GM19043 (cell line): ENCODE results near the gene ZNF655.
A peak's percentile ranks its signal among the peaks of the same experiment; 100 is the strongest.
"Not testable (repeated sequence)": the region's sequence is repeated elsewhere in the genome, so short reads cannot be mapped to it uniquely, and the experiment has no call there.

ENCODE experiments used
- ATAC-seq: cut with Tn5 transposase; IDR thresholded peaks from one replicate; pipeline ENCODE4 v1.9.1; 2021; ENCODE audit warnings: low read depth; ENCODE audit not compliant: unreplicated experiment

The ZNF655 gene, protein sequence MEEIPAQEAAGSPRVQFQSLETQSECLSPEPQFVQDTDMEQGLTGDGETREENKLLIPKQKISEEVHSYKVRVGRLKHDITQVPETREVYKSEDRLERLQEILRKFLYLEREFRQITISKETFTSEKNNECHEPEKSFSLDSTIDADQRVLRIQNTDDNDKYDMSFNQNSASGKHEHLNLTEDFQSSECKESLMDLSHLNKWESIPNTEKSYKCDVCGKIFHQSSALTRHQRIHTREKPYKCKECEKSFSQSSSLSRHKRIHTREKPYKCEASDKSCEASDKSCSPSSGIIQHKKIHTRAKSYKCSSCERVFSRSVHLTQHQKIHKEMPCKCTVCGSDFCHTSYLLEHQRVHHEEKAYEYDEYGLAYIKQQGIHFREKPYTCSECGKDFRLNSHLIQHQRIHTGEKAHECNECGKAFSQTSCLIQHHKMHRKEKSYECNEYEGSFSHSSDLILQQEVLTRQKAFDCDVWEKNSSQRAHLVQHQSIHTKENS

GRCh38 chr7:99558306-99559174, at the start of gene ZNF655:
TSS of gene ZNF655 (plus strand) at chr7:99558642. CDS start at chr7:99560560, 1,918 bp downstream.
- ATAC-seq = peak; percentile 77

DNA sequence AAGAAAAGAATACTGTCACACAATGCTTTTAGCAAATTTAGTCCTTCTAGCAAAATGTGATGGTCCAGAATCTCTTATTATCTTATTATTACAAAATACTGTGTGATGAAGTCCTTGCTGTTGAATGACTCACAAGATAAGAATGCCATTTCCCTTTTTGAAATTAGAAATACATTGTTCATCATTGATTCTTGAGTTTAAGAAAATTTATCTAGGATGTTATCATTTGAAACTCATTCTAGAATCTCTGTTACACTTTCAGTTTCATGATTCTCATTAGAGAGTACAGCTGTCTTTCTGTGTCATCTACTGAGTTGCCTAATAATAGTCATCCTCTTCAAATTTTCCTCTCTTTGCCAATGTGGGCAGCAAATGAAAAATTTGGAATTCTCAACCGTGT, 44.4 kb upstream of the ZNF655 start:
- no peak for ATAC-seq

DNA sequence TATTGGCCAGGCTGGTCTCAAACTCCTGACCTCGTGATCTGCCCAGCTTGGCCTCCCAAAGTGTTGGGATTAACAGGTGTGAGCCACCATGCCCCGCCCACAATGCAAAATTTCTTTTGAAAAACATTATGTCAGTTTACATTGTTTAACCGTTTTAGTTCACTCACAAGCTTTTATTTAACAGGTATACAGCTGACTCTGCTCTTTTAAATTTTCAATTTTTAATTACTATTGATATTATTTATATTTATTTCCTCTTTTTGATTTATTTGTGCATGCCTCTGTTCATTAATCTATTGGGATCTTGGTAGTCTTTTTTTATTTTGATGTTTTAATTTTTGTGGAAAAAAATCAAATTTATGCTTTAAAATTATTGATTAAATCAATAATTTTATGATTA, 37.0 kb upstream of the ZNF655 start:
- no peak for ATAC-seq

DNA sequence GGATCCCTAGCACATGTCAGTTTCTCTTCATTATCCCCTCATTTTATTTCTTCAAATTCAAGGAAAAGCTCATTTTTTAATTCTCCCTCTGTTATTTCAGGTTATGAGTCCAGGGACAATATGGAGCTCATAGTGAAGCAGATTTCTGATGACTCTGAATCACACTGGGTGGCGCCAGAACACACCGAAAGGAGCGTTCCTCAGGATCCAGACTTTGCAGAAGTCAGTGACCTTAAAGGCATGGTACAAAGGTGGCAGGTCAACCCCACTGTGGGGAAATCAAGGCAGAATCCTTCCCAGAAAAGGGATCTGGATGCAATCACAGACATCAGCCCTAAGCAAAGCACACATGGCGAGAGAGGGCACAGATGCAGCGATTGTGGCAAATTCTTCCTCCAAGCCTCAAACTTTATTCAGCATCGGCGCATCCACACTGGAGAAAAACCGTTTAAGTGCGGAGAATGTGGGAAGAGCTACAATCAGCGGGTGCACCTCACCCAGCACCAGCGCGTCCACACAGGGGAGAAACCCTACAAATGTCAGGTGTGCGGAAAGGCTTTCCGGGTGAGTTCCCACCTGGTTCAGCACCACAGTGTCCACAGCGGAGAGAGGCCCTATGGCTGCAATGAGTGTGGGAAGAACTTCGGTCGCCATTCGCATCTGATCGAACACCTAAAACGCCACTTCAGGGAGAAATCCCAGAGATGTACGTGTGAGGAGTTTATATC, 32.6 kb upstream of the ZNF655 start:
- ATAC-seq = no peak

DNA sequence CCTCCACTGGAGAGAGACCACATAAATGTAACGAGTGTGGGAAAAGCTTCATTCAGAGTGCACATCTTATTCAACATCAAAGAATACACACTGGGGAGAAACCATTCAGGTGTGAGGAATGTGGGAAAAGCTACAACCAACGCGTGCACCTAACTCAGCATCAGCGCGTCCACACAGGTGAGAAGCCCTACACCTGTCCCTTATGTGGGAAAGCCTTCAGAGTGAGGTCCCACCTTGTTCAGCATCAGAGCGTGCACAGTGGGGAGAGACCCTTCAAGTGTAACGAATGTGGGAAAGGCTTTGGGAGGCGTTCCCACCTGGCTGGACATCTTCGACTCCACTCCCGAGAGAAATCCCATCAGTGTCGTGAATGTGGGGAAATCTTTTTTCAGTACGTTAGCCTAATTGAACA, 27.1 kb upstream of the ZNF655 start:
- ATAC-seq = no peak

DNA sequence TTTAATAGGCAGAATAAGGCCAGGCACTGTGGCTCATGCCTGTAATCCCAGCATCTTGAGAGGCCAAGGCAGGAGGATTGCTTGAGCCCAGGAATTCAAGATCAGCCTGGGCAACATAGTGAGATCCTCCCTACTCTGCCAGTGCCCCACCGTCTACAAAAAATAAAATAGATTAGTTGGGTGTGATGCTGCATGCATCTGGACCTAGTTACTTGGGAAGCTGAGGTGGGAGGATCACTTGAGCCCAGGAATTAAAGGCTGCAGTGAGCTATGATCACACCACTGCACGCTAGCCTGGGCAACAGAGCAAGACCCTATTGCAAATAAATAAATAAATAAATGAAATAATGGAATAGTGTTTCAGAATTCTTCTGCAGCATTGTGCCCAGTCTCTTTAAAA, 22.8 kb upstream of the ZNF655 start:
- no peak for ATAC-seq

- ATAC-seq = no peak
These were observed 19.1 kb upstream of the ZNF655 start for GRCh38 chr7:99539213-99539811.

GRCh38 chr7:99540542-99540941, 17.9 kb upstream of the ZNF655 start:
- no peak for ATAC-seq

DNA sequence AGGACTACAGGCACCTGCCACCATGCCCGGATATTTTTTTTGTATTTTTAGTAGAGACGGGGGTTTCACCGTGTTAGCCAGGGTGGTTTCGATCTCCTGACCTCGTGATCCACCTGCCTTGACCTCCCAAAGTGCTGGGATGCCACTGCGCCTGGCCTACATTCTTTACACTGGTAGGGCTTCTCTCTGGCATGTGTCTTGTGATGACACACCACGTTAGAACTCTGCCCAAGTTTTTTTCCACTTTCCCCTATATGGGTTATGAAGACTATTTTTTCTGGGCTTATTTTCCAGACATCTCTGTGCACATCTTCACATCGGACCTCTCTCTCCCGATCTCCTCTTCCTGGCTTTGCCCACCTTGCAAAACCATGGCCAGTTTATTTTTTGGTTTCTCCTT, 17.2 kb upstream of the ZNF655 start:
- ATAC-seq = no peak

DNA sequence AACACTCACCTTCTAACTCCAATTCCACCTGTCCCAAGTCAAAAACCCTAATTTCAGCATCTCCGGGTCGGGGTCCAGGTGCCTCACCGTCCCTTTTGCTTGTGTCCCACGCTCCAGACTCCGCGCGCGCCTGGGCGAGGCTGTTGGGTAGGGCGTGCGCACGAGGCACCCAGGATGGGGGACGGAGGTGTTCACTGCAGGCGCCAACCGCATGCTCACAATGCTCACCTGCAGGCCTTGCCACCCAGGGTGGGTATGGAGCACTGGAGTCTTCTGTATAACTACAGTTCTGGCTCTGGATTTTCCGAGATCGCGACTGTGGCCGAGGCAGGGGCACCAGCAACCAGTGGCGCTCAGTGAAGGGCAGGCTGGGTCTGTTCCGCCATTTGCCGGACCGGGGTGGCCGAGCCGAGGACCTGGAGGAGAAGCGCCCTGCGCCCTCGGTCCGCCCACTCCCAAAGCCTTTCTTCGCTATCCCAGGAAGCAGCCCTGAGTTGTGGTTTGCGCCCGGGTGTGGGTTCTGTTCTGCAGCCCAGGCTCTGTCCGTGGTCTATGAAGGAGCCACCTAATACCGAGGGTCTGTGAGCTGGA, 15.3 kb upstream of the ZNF655 start:
- ATAC-seq = no peak

GRCh38 chr7:99543916-99544315, 14.5 kb upstream of the ZNF655 start:
- ATAC-seq = no peak

GRCh38 chr7:99545308-99545707, 13.1 kb upstream of the ZNF655 start:
- not testable (repeated sequence) for ATAC-seq

DNA sequence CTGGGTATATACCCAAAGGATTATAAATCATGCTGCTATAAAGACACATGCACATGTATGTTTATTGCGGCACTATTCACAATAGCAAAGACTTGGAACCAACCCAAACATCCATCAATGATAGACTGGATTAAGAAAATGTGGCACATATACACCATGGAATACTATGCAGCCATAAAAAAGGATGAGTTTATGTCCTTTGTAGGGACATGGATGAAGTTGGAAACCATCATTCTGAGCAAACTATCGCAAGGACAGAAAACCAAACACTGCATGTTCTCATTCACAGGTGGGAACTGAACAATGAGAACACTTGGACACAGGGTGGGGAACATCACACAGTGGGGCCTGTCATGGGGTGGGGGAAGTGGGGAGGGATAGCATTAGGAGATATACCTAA, 8.9 kb upstream of the ZNF655 start:
- not testable (repeated sequence) for ATAC-seq

DNA sequence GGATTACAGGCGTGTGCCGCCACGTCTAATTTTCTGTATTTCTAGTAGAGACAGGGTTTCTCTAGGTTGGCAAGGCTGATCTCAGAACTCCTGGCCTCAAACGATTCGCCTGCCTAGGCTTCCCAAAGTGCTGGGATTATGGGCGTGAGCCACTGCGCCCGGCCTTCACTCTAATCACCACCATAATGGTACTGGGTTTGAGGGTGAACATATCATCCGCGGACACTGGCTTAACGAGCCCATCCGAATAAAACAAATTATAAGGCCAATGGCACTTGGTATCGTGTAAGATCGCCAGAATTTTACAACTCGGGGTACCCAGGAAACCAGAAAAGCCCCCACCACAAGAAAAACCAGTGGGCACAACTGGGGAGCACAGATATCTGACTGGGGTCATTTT, 7.1 kb upstream of the ZNF655 start:
- ATAC-seq = no peak

GRCh38 chr7:99551767-99552463, 6.5 kb upstream of the ZNF655 start, which contains the start of gene FAM200A:
TSS of gene FAM200A (minus strand) at chr7:99552114. CDS start at chr7:99548407, 3,707 bp downstream.
- peak; percentile 92 for ATAC-seq

- ATAC-seq = no peak
These were observed 5.4 kb upstream of the ZNF655 start for GRCh38 chr7:99553039-99553438.

- ATAC-seq = no peak
These were observed 3.5 kb upstream of the ZNF655 start for GRCh38 chr7:99554939-99555338.

- ATAC-seq = no peak
These were observed 1.2 kb upstream of the ZNF655 start for GRCh38 chr7:99557196-99557607.

DNA sequence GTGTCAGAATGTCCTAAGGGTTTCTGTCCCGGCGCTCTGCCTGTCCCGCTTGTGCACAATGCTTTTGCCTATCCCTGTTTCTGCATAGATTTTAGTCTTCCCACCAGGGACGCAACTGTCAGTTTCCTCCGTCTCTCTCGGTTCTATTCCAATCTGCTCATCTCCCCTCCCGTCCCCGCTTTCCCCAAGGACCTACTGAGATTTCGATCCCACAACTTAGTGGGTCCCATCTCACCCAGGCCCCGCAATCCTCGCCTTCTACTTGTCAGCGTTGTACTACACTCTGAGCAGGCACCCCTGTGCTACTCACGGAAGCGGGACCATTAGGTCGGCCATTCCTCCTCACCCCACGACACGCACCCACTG, 519 bp upstream of the ZNF655 start:
- ATAC-seq = peak; percentile 34
